Measurements from ENCODE around the gene TSPYL1.

Gene TSPYL1

DNA sequence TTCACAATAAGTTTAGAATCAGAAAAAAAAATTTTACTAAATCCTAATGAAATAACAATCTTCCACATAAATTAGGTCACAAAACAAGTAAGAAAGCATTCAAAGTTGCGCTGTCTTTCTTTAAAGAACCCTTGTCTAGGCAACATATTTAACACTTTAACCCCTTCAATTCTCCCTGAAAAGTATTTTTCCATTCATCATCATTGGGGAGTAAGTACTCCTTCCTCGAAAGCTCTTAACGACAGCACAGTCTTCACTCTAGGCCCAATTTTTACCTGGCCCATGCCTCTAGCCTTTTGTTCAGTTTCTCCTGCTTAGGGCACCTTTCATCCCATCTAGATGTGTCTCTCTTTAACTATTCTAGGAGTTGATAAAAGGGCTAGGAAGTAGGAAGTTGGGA is 2.6 kb downstream of the TSPYL1 start:
- Histone ChIP-seq H3K27me3 (replicated peaks; ENCODE audit: control insufficient read depth, insufficient read depth, low read length) (no peaks in the 10 kb centered on the region), H3K4me3 (replicated peaks; ENCODE audit: low read depth, low read length) (peak overlapping the region; percentile 80), H3K36me3 (ENCODE audit: control insufficient read depth, insufficient read depth, low read length) (peaks cover 7% of the 10 kb centered on the region)
- TF ChIP-seq, protein P1, sequence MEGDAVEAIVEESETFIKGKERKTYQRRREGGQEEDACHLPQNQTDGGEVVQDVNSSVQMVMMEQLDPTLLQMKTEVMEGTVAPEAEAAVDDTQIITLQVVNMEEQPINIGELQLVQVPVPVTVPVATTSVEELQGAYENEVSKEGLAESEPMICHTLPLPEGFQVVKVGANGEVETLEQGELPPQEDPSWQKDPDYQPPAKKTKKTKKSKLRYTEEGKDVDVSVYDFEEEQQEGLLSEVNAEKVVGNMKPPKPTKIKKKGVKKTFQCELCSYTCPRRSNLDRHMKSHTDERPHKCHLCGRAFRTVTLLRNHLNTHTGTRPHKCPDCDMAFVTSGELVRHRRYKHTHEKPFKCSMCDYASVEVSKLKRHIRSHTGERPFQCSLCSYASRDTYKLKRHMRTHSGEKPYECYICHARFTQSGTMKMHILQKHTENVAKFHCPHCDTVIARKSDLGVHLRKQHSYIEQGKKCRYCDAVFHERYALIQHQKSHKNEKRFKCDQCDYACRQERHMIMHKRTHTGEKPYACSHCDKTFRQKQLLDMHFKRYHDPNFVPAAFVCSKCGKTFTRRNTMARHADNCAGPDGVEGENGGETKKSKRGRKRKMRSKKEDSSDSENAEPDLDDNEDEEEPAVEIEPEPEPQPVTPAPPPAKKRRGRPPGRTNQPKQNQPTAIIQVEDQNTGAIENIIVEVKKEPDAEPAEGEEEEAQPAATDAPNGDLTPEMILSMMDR (IDR thresholded peaks at IDR 0.05; ENCODE audit: insufficient read depth, low read length, poor library complexity, severe bottlenecking): no peak
- no peak for DNase-seq (ENCODE audit: extremely low read depth, insufficient read length)

- DNase-seq (ENCODE audit: extremely low read depth, insufficient read length): no peak
- Histone ChIP-seq H3K27me3 (replicated peaks; ENCODE audit: control insufficient read depth, insufficient read depth, low read length) (no peaks in the 10 kb centered on the region), H3K4me3 (replicated peaks; ENCODE audit: low read depth, low read length) (no peak overlapping the region), H3K36me3 (ENCODE audit: control insufficient read depth, insufficient read depth, low read length) (peaks cover 2% of the 10 kb centered on the region; the same call in 1 of the 2 replicates)
- TF ChIP-seq, protein P1 (IDR thresholded peaks at IDR 0.05; ENCODE audit: insufficient read depth, low read length, poor library complexity, severe bottlenecking): no peak
Measured at GRCh38 chr6:116271149-116271708, 8.5 kb downstream of the TSPYL1 start.

GRCh38 chr6:116268589-116269293 is 11.0 kb downstream of the TSPYL1 start:
- H3K4me3 ChIP-seq (replicated peaks; ENCODE audit: low read depth, low read length): no peak overlapping the region
- DNase-seq (ENCODE audit: extremely low read depth, insufficient read length): no peak
- TF ChIP-seq, protein P1 (IDR thresholded peaks at IDR 0.05; ENCODE audit: insufficient read depth, low read length, poor library complexity, severe bottlenecking): peak; percentile 67
- H3K36me3 ChIP-seq (ENCODE audit: control insufficient read depth, insufficient read depth, low read length): peaks cover 10% of the 10 kb centered on the region
- no peaks in the 10 kb centered on the region for H3K27me3 ChIP-seq (replicated peaks; ENCODE audit: control insufficient read depth, insufficient read depth, low read length)

GRCh38 chr6:116267836-116268588 is 11.7 kb downstream of the TSPYL1 start:
- H3K27me3 ChIP-seq (replicated peaks; ENCODE audit: control insufficient read depth, insufficient read depth, low read length): no peaks in the 10 kb centered on the region
- H3K36me3 ChIP-seq (ENCODE audit: control insufficient read depth, insufficient read depth, low read length): peaks cover 9% of the 10 kb centered on the region
- H3K4me3 ChIP-seq (replicated peaks; ENCODE audit: low read depth, low read length): no peak overlapping the region
- TF ChIP-seq, protein P1 (IDR thresholded peaks at IDR 0.05; ENCODE audit: insufficient read depth, low read length, poor library complexity, severe bottlenecking): no peak
- DNase-seq (ENCODE audit: extremely low read depth, insufficient read length): no peak

GRCh38 chr6:116266803-116267202 is 12.9 kb downstream of the TSPYL1 start:
- TF ChIP-seq, protein P1 (IDR thresholded peaks at IDR 0.05; ENCODE audit: insufficient read depth, low read length, poor library complexity, severe bottlenecking): no peak
- DNase-seq (ENCODE audit: extremely low read depth, insufficient read length): no peak
- Histone ChIP-seq H3K4me3 (replicated peaks; ENCODE audit: low read depth, low read length) (no peak overlapping the region), H3K27me3 (replicated peaks; ENCODE audit: control insufficient read depth, insufficient read depth, low read length) (no peaks in the 10 kb centered on the region), H3K36me3 (ENCODE audit: control insufficient read depth, insufficient read depth, low read length) (peaks cover 9% of the 10 kb centered on the region)
